CD14-positive monocyte (primary cell): ENCODE measurements around the gene NAT8. TPM values are rescaled to one million over a fixed set of nuclear protein-coding genes. Genes with fewer than 3 reads are reported as not detected.

Experiments used
- DNase-seq, 3 donors: peaks; one replicate each; pipeline ENCODE4 v3.0.0-alpha.2; 2011 to 2022
- H2AFZ ChIP-seq: 2 replicates; pipeline ENCODE4 v1.6.0; 2012; ENCODE audit warnings: mild to moderate bottlenecking, low read depth, low read length, inconsistent platforms; ENCODE audit not compliant: insufficient read depth, poor library complexity, severe bottlenecking
- H3K27ac ChIP-seq, 2 donors: 1 replicate in 1 of 2; 2 replicates in 1 of 2; pipeline ENCODE4 v1.5.1; 2012 to 2013; ENCODE audit warnings: low read length in 2 of 2, control low read depth in 1 of 2, inconsistent platforms in 1 of 2, low read depth in 1 of 2, mild to moderate bottlenecking in 1 of 2
- H3K27me3 ChIP-seq, 2 donors: one replicate each; pipeline versions ENCODE4 v1.6.0 to v1.6.1; 2011 to 2013; ENCODE audit warnings: low read length in 2 of 2; ENCODE audit not compliant: control insufficient read depth in 2 of 2, insufficient read depth in 2 of 2
- H3K36me3 ChIP-seq, 2 donors: replicated peaks in 1 of 2; 1 replicate in 1 of 2; 2 replicates in 1 of 2; pipeline versions ENCODE4 v1.5.1 to v1.6.1; 2012 to 2013; ENCODE audit warnings: low read length in 2 of 2, control low read depth in 1 of 2, inconsistent platforms in 1 of 2, mild to moderate bottlenecking in 1 of 2; ENCODE audit not compliant: insufficient read depth in 2 of 2, control insufficient read depth in 1 of 2
- H3K4me1 ChIP-seq, 2 donors: 1 replicate in 1 of 2; 2 replicates in 1 of 2; pipeline versions ENCODE4 v1.5.1 to v1.6.1; 2012 to 2013; ENCODE audit warnings: low read length in 2 of 2, control low read depth in 1 of 2, inconsistent platforms in 1 of 2, mild to moderate bottlenecking in 1 of 2, moderate library complexity in 1 of 2; ENCODE audit not compliant: insufficient read depth in 2 of 2, control insufficient read depth in 1 of 2
- H3K4me2 ChIP-seq: replicated peaks from 2 replicates; pipeline ENCODE3; 2012; ENCODE audit warnings: low read length, moderate library complexity, mild to moderate bottlenecking; ENCODE audit not compliant: poor library complexity, severe bottlenecking; ENCODE audit errors: extremely low read depth
- H3K4me3 ChIP-seq, 3 experiments: fragments of 200-600 bp in 1 of 3; sonication (generic) in 1 of 3; replicated peaks in 1 of 3; 1 replicate in 2 of 3; 2 replicates in 1 of 3; pipeline ENCODE4 v1.5.1; 2011 to 2013; ENCODE audit warnings: low read length in 3 of 3, mild to moderate bottlenecking in 3 of 3, control low read depth in 2 of 3, low read depth in 2 of 3, inconsistent platforms in 1 of 3, moderate library complexity in 1 of 3
- H3K79me2 ChIP-seq: 2 replicates; pipeline ENCODE4 v1.6.0; 2012; ENCODE audit warnings: mild to moderate bottlenecking, control low read depth, inconsistent platforms, low read length, moderate library complexity; ENCODE audit not compliant: insufficient read depth
- H3K9ac ChIP-seq: 2 replicates; pipeline ENCODE4 v1.6.0; 2017; ENCODE audit warnings: low read length, mild to moderate bottlenecking; ENCODE audit not compliant: insufficient read depth, poor library complexity, severe bottlenecking
- H3K9me3 ChIP-seq, 2 donors: replicated peaks in 1 of 2; 1 replicate in 1 of 2; 2 replicates in 1 of 2; pipeline versions ENCODE4 v1.5.1 to v1.6.1; 2012 to 2013; ENCODE audit warnings: low read length in 2 of 2, control low read depth in 1 of 2; ENCODE audit not compliant: control insufficient read depth in 1 of 2, insufficient read depth in 1 of 2
- H4K20me1 ChIP-seq: 2 replicates; pipeline ENCODE4 v1.6.0; 2012; ENCODE audit warnings: mild to moderate bottlenecking, low read length, control low read depth, moderate library complexity; ENCODE audit not compliant: insufficient read depth
- H3K27ac Mint-ChIP-seq, 7 donors: one replicate each; pipeline ENCODE4 v1.8.0; 2020; ENCODE audit warnings: mild to moderate bottlenecking in 7 of 7, mixed read lengths in 7 of 7, moderate library complexity in 6 of 7, inconsistent platforms in 2 of 7
- H3K27me3 Mint-ChIP-seq, 3 donors: one replicate each; pipeline ENCODE4 v1.8.0; 2021 to 2022; ENCODE audit warnings: low read depth in 3 of 3, mild to moderate bottlenecking in 3 of 3, mixed read lengths in 3 of 3, moderate library complexity in 3 of 3, inconsistent platforms in 1 of 3
- H3K36me3 Mint-ChIP-seq, 2 donors: one replicate each; pipeline ENCODE4 v1.8.0; 2020; ENCODE audit warnings: mixed read lengths in 2 of 2, inconsistent platforms in 1 of 2, mild to moderate bottlenecking in 1 of 2
- H3K4me1 Mint-ChIP-seq: one replicate; pipeline ENCODE4 v1.8.0; 2020; ENCODE audit warnings: mild to moderate bottlenecking, mixed read lengths
- H3K4me3 Mint-ChIP-seq, 2 donors: one replicate each; pipeline ENCODE4 v1.8.0; 2020; ENCODE audit warnings: mild to moderate bottlenecking in 2 of 2, mixed read lengths in 2 of 2, moderate library complexity in 1 of 2
- H3K9me3 Mint-ChIP-seq, 7 donors: one replicate each; pipeline ENCODE4 v1.8.0; 2020 to 2022; ENCODE audit warnings: mixed read lengths in 7 of 7, mild to moderate bottlenecking in 6 of 7, moderate library complexity in 6 of 7, inconsistent platforms in 2 of 7
- WGBS: methylation state at CpG from one replicate; pipeline ENCODE4 v1.1.5; 2013; ENCODE audit warnings: missing lambda C conversion rate; ENCODE audit not compliant: insufficient coverage; 5-methylcytosine and 5-hydroxymethylcytosine counted together
- intact Hi-C, 2 donors: fragments of 100-400 bp; cut with micrococcal nuclease; formaldehyde crosslinking; loops; one replicate each; pipeline versions ENCODE4 v1.15.0 to v1.15.1; 2023
- polyA plus RNA-seq, 3 donors: library from polyadenylated mRNA; depleted of rRNA in 1 of 3; unstranded in 2 of 3; stranded (reverse) in 1 of 3; fragments of 300-500 nt in 2 of 3; fragments of >200 nt in 1 of 3; fragmentation: Illumina TruSeq in 2 of 3; gene quantifications; 1 replicate in 2 of 3; 2 replicates in 1 of 3; pipeline ENCODE4 v1.2.3, GENCODE V29; 2012 to 2021
- TF ChIP-seq, protein P1 (sequence below): fragments of 200-600 bp; IDR thresholded peaks from one replicate; pipeline ENCODE4 v1.8.0; 2022; ENCODE audit warnings: antibody characterized with exemption, mild to moderate bottlenecking

Gene NAT8
- polyA plus RNA-seq, 3 donors, result not detected

- no peaks in the 10 kb centered on the region for H3K9me3 ChIP-seq
These were observed 12.0 kb upstream of the NAT8 start for GRCh38 chr2:73654175-73654574.

DNA sequence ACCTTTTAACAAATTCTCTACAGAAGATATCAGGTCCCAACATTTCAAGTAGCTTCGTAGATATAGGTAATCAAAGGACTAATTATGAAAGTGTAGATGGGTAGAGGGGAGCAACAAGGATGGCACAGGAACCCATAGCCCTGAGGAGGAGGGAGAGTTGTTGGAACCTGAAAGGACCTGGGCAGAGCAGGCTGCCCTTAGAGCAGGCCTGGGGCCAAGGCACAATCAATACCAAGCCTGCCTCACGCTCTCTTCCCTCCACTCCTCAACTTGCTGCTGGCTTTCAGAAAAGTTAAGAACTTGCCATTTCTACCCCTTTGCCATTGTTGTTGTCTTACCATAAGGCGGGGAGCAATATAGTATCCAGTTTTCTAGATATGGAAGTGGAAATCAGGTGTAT is 10.1 kb upstream of the NAT8 start:
- Histone ChIP-seq H3K9me3 (no peaks in the 10 kb centered on the region), H3K36me3 (no peaks in the 10 kb centered on the region), H3K79me2 (no peaks in the 10 kb centered on the region), H3K4me1 (peaks cover 4 to 7% of the 10 kb centered on the region in 2 donors), H3K4me2 (no peak overlapping the region), H3K27me3 (no peaks in the 10 kb centered on the region), H3K4me3 (no peak overlapping the region), H3K9ac (no peak overlapping the region), H3K27ac (no peak overlapping the region), H4K20me1 (no peaks in the 10 kb centered on the region), H2AFZ (no peak overlapping the region)
- Mint-ChIP-seq H3K4me3 (no peak overlapping the region), H3K27me3 (peaks cover 0 to 1% (median 0%) of the 10 kb centered on the region in 3 donors), H3K27ac (no peak overlapping the region), H3K4me1 (peaks cover 8% of the 10 kb centered on the region), H3K36me3 (no peaks in the 10 kb centered on the region), H3K9me3 (peaks cover 0 to 13% (median 5%) of the 10 kb centered on the region in 7 donors)
- DNase-seq, result no peak
- TF ChIP-seq, protein P1, sequence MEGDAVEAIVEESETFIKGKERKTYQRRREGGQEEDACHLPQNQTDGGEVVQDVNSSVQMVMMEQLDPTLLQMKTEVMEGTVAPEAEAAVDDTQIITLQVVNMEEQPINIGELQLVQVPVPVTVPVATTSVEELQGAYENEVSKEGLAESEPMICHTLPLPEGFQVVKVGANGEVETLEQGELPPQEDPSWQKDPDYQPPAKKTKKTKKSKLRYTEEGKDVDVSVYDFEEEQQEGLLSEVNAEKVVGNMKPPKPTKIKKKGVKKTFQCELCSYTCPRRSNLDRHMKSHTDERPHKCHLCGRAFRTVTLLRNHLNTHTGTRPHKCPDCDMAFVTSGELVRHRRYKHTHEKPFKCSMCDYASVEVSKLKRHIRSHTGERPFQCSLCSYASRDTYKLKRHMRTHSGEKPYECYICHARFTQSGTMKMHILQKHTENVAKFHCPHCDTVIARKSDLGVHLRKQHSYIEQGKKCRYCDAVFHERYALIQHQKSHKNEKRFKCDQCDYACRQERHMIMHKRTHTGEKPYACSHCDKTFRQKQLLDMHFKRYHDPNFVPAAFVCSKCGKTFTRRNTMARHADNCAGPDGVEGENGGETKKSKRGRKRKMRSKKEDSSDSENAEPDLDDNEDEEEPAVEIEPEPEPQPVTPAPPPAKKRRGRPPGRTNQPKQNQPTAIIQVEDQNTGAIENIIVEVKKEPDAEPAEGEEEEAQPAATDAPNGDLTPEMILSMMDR, result no peak
- intact Hi-C loops, result no loop called here
- no CpG with 5 or more reads among the region's 3 CpGs for WGBS

More at GRCh38 chr2:73654175-73654574, 12.0 kb upstream of the NAT8 start:
- Histone ChIP-seq H4K20me1 (no peaks in the 10 kb centered on the region), H3K4me2 (no peak overlapping the region), H3K4me3 (no peak overlapping the region), H3K79me2 (no peaks in the 10 kb centered on the region), H2AFZ (no peak overlapping the region), H3K4me1 (peaks cover 4 to 7% of the 10 kb centered on the region in 2 donors), H3K27me3 (no peaks in the 10 kb centered on the region), H3K36me3 (no peaks in the 10 kb centered on the region), H3K9ac (no peak overlapping the region), H3K27ac (no peak overlapping the region)
- WGBS, result no CpG with 5 or more reads among the region's 2 CpGs
- intact Hi-C loops, result no loop called here
- DNase-seq, result no peak
- peaks cover 8% of the 10 kb centered on the region for H3K4me1 Mint-ChIP-seq
- TF ChIP-seq, protein P1, result no peak
- no peak overlapping the region for H3K4me3 Mint-ChIP-seq
- peaks cover 0 to 2% (median 1%) of the 10 kb centered on the region in 3 donors for H3K27me3 Mint-ChIP-seq
- no peak overlapping the region for H3K27ac Mint-ChIP-seq
- H3K9me3 Mint-ChIP-seq, result peaks cover 0 to 1% (median 0%) of the 10 kb centered on the region in 7 donors
- no peaks in the 10 kb centered on the region for H3K36me3 Mint-ChIP-seq
